ENCODE results near the gene SLC36A1.
"Not testable (repeated sequence)": the region's sequence is repeated elsewhere in the genome, so short reads cannot be mapped to it uniquely, and the experiment has no call there.

Gene SLC36A1

DNA sequence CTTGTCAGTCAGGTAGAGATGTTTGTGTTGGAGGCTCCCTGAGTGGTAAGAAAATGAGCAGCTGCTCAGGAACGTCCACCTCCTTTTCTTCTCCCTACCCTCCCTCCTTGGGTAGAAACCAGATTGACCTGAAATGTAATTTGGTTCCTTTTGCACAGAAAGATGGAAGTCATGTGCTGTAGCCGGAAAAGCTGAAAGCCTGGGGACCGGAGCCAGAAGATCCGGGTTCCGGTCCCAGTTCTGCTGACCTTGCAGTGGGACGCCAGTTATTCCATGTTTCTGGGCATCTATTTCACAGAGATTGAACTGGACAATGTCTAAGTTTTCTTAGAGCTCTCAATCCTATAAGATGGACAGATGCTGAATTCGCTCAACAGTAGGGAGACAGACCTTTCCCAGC lies 40.1 kb downstream of the SLC36A1 start:
- no peak for DNase-seq

DNA sequence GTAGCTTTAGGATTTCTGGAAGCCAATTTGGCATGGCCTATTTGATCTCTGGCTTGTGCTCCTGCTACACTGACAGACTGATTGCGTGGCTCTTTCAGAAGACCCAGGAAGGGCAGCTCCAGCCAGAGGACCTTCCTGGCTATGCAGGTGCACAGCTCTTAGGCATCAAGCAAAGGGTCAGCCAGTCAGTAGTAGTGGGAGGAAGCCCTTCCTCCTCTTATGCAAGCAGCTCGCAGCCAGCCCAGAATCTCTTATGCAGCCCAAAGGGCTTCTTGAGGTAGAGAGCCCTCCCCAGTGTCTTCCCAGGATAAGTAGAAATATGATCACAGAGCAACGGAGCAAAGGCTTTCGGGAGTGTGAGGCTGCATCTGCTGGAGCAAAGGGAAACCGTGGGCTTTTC lies 43.2 kb downstream of the SLC36A1 start:
- no peak for DNase-seq

DNA sequence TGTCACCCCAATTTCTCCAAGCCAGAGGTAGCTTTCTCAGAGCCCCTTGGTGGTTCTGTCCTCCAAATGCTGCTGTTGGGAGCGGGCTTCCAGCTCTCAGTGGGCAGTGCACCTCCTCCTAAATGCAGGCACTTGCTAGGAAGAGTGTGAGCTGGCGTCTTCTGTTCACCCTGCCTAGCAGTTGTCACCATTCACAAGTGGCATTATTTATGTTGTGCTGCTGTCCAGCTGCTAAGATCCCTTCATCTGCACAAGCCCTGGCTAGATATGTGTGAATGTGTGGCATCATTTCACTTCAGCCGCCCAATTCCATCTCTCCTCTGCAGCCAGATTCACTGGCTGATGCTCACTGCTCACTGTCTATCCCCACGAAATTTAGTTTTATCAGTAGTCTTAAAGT lies 43.7 kb downstream of the SLC36A1 start:
- DNase-seq: no peak

DNA sequence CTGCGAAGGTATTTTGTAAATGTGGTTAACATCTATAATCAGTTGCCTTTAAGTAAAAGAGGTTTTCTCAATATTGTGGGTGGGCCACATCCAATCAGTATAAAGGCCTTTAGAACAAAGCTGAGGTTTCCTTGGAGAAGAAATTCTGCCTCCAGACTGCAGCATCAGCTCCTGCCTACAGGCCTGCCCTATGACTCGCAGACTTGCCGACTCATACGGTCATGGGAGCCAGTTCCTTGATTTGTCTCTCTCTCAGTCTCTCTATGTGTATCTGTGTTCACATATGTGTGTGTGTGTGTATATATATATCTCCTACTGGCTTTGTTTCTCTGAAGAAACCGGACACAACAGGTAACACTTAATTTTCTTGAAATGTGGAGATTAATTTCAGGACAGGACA lies 45.3 kb downstream of the SLC36A1 start:
- DNase-seq: no peak

DNA sequence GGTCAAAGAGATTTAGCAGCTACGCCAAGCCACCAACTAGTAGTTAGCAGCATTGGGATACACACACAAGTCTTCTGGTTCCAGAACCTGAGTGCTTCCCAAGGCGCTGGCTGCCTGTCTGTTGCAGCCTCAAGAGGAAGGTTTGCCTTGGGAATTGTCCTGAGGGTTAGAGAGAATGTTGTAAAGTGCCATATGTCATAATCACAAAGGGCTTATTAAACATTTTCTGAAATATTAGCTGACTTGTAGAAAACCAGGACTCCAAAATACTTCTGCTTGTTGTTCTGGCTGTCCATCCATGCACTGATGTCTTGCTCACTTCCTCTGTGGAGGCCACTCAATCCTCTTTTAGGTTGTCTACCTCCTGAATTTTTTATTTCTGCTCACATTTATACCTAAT lies 46.3 kb downstream of the SLC36A1 start:
- no peak for DNase-seq

DNA sequence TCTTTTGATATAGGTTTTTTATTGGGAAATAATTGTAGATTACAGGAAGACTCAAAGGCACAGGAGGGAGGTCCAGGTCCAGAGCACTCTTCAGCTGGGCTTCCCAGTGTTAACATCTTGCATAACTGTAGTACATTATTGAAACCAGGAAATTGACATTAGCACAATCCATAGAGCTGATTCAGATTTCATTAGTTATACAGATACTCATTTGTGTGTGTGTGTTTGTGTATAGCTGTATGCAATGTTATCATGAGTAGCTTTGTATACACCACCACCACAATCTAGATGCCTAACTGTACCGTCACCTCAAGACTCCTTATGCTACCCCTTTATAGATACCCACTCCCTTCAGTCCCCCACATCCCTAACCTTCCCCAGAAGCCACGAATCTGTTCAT lies 47.9 kb downstream of the SLC36A1 start:
- no peak for DNase-seq

DNA sequence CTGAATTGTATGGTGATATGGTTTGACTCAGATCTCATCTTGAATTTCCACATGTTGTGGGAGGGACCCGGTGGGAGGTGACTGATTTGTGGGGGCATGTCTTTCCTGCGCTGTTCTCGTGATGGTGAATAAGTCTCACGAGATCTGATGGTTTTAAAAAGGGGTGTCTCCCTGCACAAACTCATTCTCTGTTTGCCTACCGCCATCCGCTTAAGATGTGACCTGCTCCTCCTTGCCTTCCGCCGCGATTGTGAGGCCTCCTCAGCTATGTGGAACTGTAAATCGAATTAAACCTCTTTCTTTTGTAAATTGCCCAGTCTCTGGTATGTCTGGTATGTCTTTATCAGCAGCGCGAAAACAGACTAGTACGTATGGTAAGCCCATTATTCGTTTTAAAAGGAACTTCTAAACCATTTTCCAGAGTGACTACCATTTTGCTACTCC lies 48.7 kb downstream of the SLC36A1 start:
- DNase-seq: no peak

DNA sequence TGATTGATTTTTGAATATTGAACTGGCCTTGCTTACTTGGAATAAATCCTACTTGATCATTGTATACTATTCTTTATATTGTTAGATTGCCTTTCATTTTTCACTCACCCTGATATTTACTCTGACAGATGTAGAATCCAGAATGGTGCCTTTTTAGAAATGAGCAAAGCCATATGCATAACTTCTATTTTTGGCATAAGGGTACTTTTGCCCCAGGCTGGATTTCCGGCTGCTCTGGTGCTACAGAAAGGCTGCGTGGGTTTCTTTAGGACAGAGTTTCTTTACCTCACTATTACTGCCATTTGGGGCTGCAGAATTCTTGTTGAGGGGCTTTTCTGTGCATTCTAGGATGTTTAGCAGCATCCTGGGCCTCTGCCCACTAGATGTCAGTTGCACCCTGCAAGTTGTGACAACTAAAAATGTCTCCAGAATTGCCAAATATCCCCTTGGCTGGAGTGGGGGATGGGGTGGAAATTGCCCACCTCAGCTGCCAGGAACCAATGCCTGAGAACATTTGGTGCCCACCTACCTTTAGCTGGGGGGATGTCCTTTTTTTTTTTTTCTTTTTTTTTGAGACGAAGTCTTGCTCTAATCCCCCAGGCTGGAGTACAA lies 50.1 kb downstream of the SLC36A1 start:
- no peak for DNase-seq

DNA sequence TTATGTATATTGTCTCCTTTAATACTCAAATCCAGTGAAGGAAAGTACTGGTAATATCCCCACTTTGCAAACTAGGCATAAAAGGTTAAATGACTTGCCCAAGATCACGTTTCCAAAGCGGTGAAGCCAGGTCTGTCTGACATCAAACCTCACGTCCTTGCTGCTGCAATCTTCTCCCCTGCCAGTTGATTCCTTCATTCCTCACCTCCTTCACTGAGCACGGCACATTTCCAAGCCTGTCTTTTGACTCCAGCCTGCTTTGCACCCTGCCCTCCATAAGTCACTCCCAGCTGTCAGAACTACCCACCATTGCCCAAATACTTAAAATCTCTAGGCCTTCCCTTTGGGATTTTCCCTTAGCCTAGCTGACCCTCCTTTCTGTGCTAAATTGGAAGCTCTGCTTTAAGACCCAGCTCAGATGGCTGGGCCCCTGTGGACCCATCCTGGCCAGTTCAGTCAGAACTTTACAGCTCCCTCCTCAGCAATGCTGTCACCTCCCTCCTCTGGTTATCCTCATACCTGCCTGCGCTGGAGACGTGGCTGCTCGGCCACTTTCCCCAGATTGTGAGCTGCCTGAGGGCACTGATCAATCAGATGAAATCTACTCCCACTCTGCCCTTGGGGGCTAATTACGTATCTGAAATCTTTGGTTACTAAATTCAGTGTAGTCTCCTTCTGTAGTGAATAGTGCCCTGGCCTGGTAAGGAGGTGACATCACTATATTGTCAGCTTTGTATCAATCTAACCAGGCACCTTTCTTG lies 51.2 kb downstream of the SLC36A1 start:
- DNase-seq: no peak

DNA sequence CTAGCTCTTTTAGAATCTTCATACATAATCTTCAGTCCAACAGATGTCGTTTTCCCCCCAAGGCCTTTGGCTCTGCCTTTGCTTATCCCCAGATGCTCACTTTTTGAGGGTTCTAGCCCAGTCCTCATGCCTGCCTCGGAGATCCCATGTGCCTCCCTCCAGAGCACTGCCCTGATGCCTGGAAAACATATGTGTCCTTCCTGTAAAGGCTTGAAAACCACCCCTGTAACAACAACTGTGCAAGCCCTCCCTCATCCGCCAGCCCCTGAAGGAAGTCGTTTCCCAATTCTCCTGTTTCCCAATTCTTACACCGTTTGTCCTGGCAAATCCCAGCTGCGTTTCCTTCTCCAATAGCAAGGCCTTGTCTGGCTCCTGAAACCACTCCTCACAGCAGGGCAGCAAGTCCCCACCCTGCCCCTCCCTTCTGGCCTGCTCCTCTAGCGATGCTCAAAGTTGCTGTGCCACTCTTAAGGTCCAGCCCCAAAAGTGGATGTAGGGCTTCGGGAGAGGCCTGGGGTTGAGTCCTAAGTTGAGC lies 52.2 kb downstream of the SLC36A1 start:
- DNase-seq: no peak

DNA sequence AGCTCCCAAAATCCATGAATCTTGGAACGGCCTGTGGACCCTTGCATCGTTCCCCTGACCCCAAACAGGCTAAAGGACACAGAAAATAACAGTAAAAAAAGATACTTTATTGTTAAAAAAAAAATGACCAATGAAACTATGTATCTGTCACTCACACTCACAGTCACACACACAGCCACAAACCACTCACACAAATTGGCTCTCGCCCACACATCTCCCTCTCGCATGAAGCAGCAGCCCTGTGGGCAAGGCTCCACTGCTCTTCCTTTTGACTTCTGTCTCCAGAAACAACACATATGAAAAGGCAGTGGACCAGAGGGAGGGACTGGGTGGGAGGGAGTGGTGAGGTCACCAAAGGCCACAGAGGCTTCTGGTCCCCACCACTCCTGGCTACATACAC lies 56.6 kb downstream of the SLC36A1 start:
- no peak for DNase-seq

DNA sequence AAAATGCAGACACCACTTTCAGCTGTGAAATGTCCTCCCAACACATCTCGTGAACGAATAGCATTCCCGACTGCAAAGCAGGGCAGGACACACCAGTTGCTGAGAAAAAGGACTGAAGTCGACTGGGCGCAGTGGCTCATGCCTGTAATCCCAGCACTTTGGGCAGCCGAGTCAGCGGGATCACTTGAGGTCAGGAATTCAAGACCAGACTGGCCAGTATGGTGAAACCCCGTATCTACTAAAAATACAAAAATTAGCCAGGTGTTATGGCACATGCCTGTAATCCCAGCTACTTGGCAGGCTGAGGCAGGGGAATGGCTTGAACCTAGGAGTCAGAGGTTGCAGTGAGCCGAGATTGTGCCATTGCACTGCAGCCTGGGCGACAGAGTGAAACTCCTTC lies 60.9 kb downstream of the SLC36A1 start:
- not testable (repeated sequence) for DNase-seq

DNA sequence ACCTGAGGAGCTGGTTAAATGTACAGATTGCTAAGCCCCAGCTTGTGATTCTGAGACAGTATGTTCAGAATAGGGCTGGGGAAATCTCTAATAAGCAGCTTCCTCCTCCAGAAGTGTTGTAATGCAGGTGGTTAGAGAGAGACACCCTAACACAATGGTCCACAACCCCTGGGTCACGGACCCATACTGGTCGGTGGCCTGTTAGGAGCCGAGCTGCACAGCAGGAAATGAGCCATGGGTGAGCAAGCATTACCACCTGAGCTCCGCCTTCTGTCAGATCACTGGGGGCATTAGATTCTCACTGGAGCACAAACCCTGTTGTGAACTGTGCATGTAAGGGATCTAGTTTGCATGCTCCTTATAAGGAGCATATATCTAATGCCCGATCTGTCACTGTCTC lies 61.8 kb downstream of the SLC36A1 start:
- no peak for DNase-seq

DNA sequence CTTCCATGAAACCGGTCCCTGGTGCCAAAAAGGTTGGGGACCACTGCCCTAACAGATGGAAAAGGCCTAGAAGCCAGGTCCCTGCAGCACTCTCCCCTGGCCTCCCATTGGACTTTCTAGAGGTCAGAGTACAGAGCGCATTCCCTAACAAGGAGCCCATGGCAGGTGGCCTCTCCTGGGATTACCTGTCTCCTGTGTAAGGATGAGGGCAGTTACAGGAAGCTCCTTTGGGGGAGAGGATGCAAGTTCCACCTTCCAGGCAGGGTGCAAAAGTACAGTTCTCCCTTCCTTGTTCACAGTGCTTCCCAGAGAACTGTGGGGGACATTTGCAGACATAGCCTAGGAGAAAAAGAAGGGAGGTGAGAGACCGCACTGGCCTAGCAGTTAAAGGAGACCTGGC lies 62.4 kb downstream of the SLC36A1 start:
- DNase-seq: no peak

DNA sequence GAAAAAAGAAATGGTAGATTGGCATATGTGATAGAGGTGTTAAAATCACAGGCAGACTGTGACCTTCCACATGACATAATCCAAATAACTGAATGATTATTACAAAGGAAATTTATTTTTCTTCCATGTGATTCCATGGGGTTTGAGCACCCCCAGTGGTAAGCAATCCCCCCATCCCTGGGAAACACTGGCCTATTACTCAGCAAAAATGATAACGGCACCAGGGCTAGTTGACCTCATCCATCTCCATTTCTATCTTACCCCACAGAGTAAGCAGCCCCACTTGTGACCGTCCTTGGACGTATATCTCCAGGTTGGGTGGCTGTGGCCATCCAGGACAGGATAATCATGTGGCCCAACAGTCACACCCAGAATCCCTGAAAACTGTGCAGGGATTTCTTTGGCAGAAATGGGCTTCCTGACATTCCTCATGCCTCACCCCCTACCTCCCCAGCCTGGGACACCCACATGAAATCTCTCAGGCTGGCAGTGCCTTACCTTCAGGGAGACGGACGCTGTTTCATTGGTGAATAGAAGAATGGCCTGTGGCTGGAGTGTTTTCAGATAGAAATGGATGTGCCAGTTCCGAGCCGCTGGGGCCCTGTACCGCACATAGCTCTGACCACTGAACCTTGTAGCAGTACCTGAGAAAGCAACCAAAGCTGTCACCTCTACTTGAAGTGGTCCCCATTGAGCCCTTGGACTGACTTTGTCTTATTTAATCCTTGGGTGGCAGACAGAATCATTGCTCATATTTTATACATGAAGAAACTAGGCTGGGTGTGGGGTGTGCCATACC lies 69.9 kb downstream of the SLC36A1 start:
- no peak for DNase-seq

DNA sequence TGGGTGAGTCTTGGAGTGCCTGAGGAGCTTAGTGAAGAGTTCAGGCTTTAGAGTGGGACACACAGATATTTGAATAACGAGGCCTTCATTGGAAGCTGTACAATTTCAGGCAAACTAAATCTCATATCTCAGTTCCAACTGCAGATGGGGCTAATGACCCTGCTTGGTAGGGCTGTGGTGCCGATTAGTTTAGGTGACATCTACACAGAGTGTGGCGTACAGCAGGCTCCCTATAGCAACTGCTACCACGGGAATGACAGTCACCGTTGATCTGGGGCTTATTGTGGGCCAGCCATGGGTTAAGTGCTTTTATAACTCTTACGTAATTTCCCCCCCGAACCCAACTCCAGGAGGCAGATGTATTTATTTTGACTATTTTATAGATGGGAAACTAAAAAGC lies 72.9 kb downstream of the SLC36A1 start:
- no peak for DNase-seq

DNA sequence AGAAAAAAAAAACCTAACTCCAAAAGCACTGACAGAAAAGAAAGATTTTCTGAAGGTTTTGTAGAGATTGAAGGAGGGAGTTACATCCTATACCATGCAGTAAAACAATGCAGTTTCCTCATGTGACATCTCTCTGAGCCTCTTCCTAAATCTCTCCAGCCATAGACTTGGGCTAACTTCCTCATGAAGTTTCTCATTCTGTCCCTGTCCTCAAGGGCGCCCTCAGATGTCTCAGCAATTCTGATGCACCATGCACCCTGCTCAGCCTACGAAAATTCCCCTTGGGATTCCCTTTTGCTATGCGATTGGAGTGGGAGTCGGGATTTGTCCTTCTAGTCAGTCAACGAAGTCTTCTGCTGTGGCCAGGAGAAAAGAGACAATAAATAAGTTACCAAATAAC lies 74.8 kb downstream of the SLC36A1 start:
- DNase-seq: no peak

DNA sequence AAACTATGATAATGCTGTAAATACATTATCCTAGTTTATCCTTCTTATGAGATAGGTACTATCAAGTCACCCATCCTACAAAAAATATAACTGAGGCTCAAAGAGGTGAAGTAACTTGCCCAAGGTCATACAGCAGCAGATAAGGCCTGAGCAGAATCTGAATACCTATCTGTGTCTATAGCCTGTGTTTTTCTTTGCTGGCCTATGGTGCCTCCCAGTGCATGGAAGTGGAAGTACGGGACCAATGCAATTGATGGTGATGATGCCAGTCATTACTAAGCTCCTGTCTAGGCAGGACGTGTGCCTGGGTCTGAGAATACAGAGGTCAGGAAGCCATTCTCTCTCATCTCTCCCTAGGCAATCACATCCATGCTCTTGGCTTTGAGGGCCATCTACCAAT lies 75.9 kb downstream of the SLC36A1 start:
- DNase-seq: peak; percentile 11 to 20

DNA sequence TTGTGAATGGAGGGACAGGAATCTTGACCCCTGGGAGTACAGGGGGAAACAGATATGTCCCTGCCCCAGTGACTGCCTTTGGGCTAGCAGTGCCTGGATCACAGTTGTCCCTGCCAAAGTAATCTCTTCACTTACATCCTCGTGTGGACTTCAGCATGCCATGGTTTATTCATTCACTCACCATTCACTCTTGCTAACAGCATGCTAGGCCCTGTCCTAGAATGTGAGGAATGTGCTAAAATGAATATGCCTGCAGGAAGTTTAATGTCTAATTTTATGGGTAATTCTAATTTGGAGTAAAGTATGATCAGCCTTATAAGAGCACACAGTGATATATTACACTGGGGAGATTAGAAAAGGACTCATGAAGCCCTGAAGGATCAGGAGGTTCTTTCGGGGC lies 80.8 kb downstream of the SLC36A1 start:
- no peak for DNase-seq

DNA sequence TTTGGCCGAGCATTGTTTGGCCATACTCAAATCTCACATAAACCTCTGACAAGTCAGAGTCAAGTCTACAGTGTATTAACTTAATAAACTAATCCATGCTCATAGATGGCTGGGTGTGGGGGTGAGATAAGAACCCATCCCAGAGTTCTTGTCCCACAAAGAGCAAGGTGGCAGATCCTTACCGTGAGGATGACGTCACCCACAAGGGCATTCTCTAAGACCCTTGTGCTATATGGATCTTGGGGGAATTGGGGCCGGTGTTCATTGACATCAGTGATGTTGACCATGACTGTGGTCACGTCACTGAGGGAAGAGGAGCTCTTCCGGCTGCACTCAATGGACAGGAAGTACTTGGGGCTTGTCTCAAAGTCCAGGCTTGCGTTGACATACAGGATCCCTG lies 81.6 kb downstream of the SLC36A1 start:
- no peak for DNase-seq

DNA sequence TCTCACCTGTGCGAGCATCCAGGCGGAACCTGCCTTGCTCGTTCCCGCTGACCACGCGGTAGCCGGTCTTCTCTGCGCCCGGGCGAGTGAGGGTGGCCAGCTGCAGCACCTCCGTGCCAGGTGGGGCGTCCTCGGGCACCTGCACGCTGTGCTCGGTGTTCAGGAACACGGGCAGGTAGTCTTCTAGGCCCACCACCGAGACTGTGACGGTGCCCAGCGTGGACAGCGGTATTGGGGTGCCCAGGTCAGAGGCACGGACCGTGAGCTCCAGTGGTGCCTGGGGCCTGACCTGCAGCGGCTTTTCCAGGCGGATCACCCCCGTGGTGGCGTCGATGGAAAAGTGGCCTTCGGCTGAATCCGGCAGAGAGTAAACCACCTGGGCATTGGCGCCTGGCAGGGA lies 84.2 kb downstream of the SLC36A1 start:
- DNase-seq: no peak

DNA sequence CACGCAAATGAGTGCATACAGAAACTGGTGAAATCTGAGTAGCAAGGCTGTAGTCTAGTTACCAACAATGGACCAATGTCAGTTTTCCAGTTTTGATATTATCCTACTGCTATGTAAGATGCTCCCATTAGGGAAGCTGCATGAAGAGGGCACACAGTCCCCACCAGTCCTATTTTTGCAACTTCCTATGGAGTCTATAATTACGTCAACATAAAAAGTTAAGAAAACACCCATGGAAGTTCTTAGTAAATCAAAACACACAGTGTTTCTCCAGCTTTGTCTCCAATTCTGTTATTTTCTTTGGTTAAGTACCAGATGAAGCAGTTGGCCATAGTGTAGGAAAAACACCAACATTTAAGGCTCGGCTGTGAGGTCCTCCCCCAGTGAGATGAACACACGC lies 85.0 kb downstream of the SLC36A1 start:
- no peak for DNase-seq

DNA sequence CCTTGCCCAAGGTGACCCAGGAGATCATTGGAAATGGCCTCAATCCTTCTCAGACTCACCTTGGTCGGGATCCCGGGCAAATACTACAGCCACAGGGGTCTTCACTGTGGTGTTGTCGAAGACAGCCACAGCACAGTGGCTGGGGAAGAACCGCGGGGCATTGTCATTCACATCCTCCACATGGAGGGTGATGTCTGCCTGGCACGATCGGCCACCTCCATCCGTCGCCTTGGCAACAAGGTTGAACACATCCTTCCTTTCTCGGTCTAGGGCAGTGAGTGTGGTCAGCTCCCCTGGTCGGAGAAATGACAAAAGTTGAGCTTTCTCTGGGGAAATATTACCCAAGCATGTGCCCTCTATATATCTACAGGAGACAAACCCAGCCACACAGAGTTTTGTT lies 86.9 kb downstream of the SLC36A1 start:
- DNase-seq: no peak

DNA sequence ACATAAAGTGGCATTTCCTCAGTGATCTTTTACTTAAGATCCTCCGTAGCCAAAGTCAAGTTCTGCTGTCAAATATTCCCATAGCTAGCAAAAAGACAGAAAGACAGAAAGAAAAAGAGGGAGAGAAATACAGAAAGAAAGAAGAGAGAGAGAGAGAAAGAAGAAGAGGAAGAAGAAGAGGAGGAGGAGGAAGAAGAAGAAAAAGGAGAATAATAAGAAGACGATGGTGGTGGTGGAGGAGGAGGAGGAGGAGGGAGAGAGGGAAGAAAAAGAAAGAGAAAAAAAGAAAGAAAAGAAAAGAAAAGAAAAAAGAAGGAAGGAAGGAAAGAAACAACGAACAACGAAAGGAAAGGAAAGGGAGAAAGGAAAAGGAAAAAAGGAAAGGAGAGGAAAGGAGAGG lies 89.6 kb downstream of the SLC36A1 start:
- no peak for DNase-seq
